H1 (cell line): ENCODE measurements around the gene SERGEF. TPM values are rescaled to one million over a fixed set of nuclear protein-coding genes. Genes with fewer than 3 reads are reported as not detected.

Experiments
- NANOG ChIP-seq: IDR thresholded peaks from 2 replicates; pipeline ENCODE4 v1.6.1; 2011; ENCODE audit warnings: low read length, low read depth, mild to moderate bottlenecking, inconsistent platforms; ENCODE audit not compliant: insufficient read depth, poor library complexity, severe bottlenecking
- RAD21 ChIP-seq, 2 experiments: IDR thresholded peaks in 1 of 2; conservative IDR thresholded peaks in 1 of 2; 2 replicates each; pipeline ENCODE4 v1.6.1; 2011; ENCODE audit warnings: low read depth in 2 of 2, low read length in 2 of 2, improper control_type of control experiment in 1 of 2, inconsistent platforms in 1 of 2, mild to moderate bottlenecking in 1 of 2, moderate library complexity in 1 of 2
- RBBP5 ChIP-seq: IDR thresholded peaks from 2 replicates; pipeline ENCODE4 v1.7.1; 2012; ENCODE audit warnings: low read depth, mild to moderate bottlenecking, inconsistent platforms, low read length, moderate library complexity, borderline replicate concordance
- TAF7 ChIP-seq: optimal IDR thresholded peaks from 2 replicates; pipeline ENCODE3; 2011; ENCODE audit warnings: low read depth, mild to moderate bottlenecking, inconsistent platforms, low read length, moderate library complexity, borderline replicate concordance
- polyA plus RNA-seq, 7 experiments: library from polyadenylated mRNA; depleted of rRNA in 3 of 7; stranded (reverse) in 5 of 7; unstranded in 2 of 7; fragments of >200 nt in 5 of 7; fragments of 200-250 nt in 2 of 7; gene quantifications; 1 replicate in 5 of 7; 2 replicates in 1 of 7; 4 replicates in 1 of 7; pipeline versions ENCODE4 v1.2.1 to v1.2.3, GENCODE V29; 2011 to 2013; ENCODE audit warnings: missing spikeins in 2 of 7, mixed read lengths in 2 of 7
- total RNA-seq: library from RNA; stranded (reverse); fragmentation: NEBNext Ultra II Directional; extraction: Animal tissue kit (Norgen Biotek cat#: 25700); gene quantifications from 2 replicates; pipeline ENCODE4 v1.2.1, GENCODE V29; 2021
- TF ChIP-seq, protein P1 (sequence below): IDR thresholded peaks from 2 replicates; pipeline ENCODE4 v1.6.1; 2012; ENCODE audit warnings: low read length, inconsistent platforms

Gene SERGEF
- total and polyA plus RNA-seq, 2 of the 8 experiments (the other 6 are each of a cell fraction or from before 2014, with no cell fraction given), result 16.6 to 28.8 TPM

DNA sequence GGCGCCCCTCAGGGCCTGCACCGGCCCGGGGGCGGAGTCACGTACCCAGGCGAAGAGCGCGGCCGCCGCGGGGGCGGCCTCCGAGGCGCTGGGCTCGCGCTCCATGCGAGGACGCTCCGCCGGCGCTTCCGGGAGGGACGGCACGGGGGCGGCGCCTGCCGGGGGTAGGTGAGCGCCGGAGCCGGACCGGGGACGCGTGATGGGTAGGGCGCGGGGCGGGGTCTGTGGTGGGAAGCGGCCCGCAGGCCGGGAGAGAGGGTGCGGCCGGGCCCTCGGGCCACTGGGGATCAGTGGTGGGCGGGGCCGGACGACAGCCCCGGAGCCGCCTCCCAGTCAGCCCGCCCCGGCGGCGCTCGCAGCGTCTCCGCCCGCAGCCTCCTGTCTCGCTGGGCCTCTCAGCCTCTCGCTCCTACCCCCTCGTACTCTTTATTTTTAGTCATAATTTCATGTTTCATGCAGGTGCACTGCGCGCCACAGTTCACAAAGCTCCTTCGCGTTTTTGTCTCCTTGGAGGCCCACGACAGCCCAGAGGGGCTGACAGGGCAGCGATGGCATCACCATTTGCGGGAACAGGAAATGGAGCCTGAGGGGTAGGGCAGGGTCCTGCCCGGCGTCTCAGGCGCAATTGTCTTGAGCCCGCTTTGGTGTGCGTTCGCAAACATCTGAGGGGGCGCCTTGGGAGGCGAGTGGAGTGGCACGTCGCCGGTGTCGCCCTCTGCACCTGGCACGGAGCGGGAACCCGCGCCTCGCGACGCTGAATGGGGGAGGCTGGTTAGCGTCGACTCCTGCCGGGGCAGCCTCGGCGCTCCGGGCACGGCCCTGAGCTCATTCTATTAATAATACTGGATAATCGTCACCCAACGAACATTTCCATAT, at the start of gene SERGEF (continued):
- TF ChIP-seq NANOG (peak; percentile 10), RAD21 (IDR thresholded peaks at IDR 0.05 in 1 of 2, conservative IDR thresholded peaks at IDR 0.05 in 1 of 2; ENCODE audit: low read depth in 2 of 2, low read length in 2 of 2) (peak in 1 of 2 experiments; percentile 22; a peak in 1 of 4 replicates), TAF7 (no peak), RBBP5 (0 out of 2 replicates have a peak, but pooled peaks have one; percentile 5)
- TF ChIP-seq, protein P1, sequence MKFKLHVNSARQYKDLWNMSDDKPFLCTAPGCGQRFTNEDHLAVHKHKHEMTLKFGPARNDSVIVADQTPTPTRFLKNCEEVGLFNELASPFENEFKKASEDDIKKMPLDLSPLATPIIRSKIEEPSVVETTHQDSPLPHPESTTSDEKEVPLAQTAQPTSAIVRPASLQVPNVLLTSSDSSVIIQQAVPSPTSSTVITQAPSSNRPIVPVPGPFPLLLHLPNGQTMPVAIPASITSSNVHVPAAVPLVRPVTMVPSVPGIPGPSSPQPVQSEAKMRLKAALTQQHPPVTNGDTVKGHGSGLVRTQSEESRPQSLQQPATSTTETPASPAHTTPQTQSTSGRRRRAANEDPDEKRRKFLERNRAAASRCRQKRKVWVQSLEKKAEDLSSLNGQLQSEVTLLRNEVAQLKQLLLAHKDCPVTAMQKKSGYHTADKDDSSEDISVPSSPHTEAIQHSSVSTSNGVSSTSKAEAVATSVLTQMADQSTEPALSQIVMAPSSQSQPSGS, result no peak
